GM19438 (cell line): ENCODE results near the gene CDH23.

Source experiments
- ATAC-seq: cut with Tn5 transposase; IDR thresholded peaks from one replicate; pipeline ENCODE4 v1.9.1; 2021; ENCODE audit warnings: low read depth; ENCODE audit not compliant: unreplicated experiment

Gene CDH23

GRCh38 chr10:71530781-71531180, 134.1 kb downstream of the CDH23 start:
- no peak for ATAC-seq

- no peak for ATAC-seq
Observed at GRCh38 chr10:71531485-71532446, 135.0 kb downstream of the CDH23 start.

- no peak for ATAC-seq
Observed at GRCh38 chr10:71532878-71533277, 136.2 kb downstream of the CDH23 start.

- ATAC-seq = no peak
Observed at GRCh38 chr10:71533936-71534335, 137.2 kb downstream of the CDH23 start.

GRCh38 chr10:71534568-71535194, 138.0 kb downstream of the CDH23 start:
- ATAC-seq = no peak

- ATAC-seq = no peak
Observed at GRCh38 chr10:71536332-71536731, 139.6 kb downstream of the CDH23 start.

- ATAC-seq = no peak
Observed at GRCh38 chr10:71537125-71537524, 140.4 kb downstream of the CDH23 start.

- no peak for ATAC-seq
Observed at GRCh38 chr10:71537681-71538080, 141.0 kb downstream of the CDH23 start.

GRCh38 chr10:71538608-71539260, 142.0 kb downstream of the CDH23 start:
- ATAC-seq = no peak

- ATAC-seq = no peak
Observed at GRCh38 chr10:71539442-71540118, 142.9 kb downstream of the CDH23 start.

GRCh38 chr10:71542478-71542877, 145.8 kb downstream of the CDH23 start:
- no peak for ATAC-seq

GRCh38 chr10:71543608-71544170, 147.0 kb downstream of the CDH23 start:
- no peak for ATAC-seq

- ATAC-seq = no peak
Observed at GRCh38 chr10:71545001-71545400, 148.3 kb downstream of the CDH23 start.

GRCh38 chr10:71546220-71546619, 149.5 kb downstream of the CDH23 start:
- ATAC-seq = no peak

- no peak for ATAC-seq
Observed at GRCh38 chr10:71547312-71547711, 150.6 kb downstream of the CDH23 start.

GRCh38 chr10:71547876-71548846, 151.4 kb downstream of the CDH23 start:
- ATAC-seq = no peak

- no peak for ATAC-seq
Observed at GRCh38 chr10:71549766-71550533, 153.2 kb downstream of the CDH23 start.

GRCh38 chr10:71550628-71551027, 153.9 kb downstream of the CDH23 start:
- no peak for ATAC-seq

GRCh38 chr10:71551970-71552369, 155.2 kb downstream of the CDH23 start:
- ATAC-seq = no peak
